Kidney glomerular epithelial cell (primary cell): ENCODE measurements around the gene EIF2S2.
"Not testable (repeated sequence)": the region's sequence is repeated elsewhere in the genome, so short reads cannot be mapped to it uniquely, and the experiment has no call there.

Experiments
- DNase-seq: peaks from one replicate; lab custom pipeline; 2025; lab: John Stamatoyannopoulos, UW

EIF2S2 gene, protein sequence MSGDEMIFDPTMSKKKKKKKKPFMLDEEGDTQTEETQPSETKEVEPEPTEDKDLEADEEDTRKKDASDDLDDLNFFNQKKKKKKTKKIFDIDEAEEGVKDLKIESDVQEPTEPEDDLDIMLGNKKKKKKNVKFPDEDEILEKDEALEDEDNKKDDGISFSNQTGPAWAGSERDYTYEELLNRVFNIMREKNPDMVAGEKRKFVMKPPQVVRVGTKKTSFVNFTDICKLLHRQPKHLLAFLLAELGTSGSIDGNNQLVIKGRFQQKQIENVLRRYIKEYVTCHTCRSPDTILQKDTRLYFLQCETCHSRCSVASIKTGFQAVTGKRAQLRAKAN

GRCh38 chr20:34111702-34112599 is at the start of gene EIF2S2:
EIF2S2 (minus strand) TSS chr20:34112243; CDS start chr20:34112110, 133 bp downstream.
- peak; percentile 91 for DNase-seq

- DNase-seq = not testable (repeated sequence)
Measured at GRCh38 chr20:34157697-34158096, 45.7 kb upstream of the EIF2S2 start.

DNA sequence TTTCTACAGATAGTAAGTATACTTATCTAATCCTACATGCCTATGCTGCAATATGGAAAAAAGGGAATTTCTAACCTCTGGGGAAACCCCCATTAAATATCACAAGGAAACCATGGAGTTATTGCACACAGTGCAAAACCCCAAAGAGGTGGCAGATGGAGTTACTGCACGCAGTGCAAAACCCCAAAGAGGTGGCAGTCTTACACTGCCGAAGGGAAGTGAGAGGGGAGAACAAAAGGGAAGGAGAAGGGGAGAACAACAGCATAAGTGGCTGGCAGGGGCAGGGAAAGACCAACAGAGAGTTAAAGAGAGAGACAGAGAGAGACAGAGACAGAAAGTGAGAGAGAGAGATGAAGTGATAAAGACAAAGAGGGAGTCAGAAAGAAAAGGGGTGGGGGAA is 43.8 kb upstream of the EIF2S2 start:
- no peak for DNase-seq

DNA sequence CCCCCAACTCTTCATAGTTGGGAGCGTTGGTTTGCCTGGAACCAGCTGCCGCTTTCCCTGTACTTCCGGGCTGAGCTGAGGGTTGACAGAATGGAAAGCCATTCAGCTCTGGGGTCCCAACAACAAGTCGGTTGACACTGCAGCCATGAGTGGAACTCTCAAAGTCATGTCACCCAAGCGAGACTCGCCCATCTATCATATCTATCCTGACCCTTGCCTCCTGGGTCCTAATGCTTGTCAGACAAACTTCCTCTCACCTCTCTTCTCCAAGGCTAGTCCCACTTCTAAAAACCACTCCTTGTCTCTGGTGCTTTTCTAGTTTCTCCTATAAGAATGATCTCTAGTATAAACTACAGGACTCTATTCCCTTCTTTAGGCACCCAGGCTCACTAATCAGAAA is 41.1 kb upstream of the EIF2S2 start:
- not testable (repeated sequence) for DNase-seq

DNA sequence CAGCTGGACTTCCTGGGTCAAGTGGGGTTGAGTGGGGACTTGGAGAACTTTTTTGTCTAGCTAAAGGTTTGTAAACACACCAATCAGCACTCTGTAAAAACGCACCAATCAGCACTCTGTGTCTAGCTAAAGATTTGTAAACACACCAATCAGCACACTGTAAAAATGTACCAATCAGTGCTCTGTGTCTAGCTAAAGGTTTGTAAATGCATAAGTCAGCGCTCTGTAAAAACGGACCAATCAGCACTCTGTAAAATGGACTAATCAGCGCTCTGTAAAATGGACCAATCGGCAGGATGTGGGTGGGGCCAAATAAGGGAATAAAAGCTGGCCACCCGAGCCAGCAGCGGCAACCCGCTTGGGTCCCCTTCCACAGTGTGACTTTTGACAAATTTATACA is 40.0 kb upstream of the EIF2S2 start:
- DNase-seq = not testable (repeated sequence)

GRCh38 chr20:34150306-34151000 is 38.4 kb upstream of the EIF2S2 start:
- DNase-seq = no peak

GRCh38 chr20:34145280-34145819 is 33.3 kb upstream of the EIF2S2 start:
- no peak for DNase-seq

DNA sequence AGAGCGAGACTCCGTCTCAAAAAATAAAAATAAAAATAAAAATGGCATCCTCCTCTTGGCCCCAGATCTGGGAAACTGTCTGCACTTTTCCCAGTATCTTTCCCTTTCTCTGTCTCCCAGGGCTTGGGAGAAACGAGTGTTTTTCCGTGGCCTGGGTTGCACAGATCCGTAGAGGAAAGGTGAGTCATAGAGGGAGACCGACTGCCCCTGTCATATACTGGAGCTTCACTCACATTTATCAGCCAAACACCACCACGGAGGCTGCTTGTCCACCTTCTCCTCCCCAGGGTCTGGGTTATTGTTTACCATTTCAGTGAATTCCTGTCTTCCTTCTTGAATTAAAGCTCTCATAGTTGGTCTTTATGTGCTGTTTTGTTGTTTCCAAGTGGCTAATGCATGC is 31.9 kb upstream of the EIF2S2 start:
- no peak for DNase-seq

- no peak for DNase-seq
Measured at GRCh38 chr20:34142121-34142520, 30.1 kb upstream of the EIF2S2 start.

GRCh38 chr20:34141293-34141692 is 29.2 kb upstream of the EIF2S2 start:
- DNase-seq = no peak

- DNase-seq = not testable (repeated sequence)
Measured at GRCh38 chr20:34135525-34136275, 23.7 kb upstream of the EIF2S2 start.

DNA sequence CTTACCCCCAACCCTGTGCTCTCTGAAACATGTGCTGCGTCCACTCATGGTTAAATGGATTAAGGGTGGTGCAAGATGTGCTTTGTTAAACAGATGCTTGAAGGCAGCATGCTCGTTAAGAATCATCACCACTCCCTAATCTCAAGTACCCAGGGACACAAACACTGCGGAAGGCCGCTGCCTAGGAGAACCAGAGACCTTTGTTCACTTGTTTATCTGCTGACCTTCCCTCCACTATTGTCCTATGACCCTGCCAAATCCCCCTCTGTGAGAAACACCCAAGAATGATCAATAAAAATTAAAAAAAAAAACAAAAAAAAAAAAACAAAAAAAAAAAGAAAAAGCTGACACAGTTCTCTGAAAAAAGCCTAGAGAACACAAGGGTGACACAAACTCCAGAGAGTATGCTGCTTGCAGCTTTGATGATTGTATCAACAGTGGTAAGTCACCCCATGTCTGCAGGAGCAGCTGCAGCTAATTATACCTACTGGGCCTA is 21.4 kb upstream of the EIF2S2 start:
- not testable (repeated sequence) for DNase-seq

GRCh38 chr20:34132943-34133342 is 20.9 kb upstream of the EIF2S2 start:
- not testable (repeated sequence) for DNase-seq

- DNase-seq = not testable (repeated sequence)
Measured at GRCh38 chr20:34132491-34132890, 20.4 kb upstream of the EIF2S2 start.

DNA sequence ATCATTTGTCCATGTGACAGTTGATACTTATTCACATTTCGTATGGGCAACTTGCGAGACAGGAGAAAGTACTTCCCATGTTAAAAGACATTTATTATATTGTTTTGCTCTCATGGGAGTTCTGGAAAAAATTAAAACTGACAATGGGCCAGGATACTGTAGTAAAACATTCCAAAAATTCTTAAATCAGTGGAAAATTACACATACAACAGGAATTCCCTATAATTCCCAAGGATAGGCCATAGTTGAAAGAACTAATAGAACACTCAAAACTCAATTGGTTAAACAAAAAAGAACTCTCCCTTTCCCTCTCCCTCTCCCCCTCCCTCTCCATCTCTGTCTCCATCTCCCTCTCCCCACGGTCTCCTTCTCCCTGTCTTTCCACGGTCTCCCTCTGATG is 19.4 kb upstream of the EIF2S2 start:
- no peak for DNase-seq

GRCh38 chr20:34129518-34130162 is 17.6 kb upstream of the EIF2S2 start:
- peak; percentile 40 for DNase-seq

- DNase-seq = no peak
Measured at GRCh38 chr20:34127792-34128191, 15.7 kb upstream of the EIF2S2 start.

GRCh38 chr20:34124469-34125249 is 12.6 kb upstream of the EIF2S2 start:
- no peak for DNase-seq

DNA sequence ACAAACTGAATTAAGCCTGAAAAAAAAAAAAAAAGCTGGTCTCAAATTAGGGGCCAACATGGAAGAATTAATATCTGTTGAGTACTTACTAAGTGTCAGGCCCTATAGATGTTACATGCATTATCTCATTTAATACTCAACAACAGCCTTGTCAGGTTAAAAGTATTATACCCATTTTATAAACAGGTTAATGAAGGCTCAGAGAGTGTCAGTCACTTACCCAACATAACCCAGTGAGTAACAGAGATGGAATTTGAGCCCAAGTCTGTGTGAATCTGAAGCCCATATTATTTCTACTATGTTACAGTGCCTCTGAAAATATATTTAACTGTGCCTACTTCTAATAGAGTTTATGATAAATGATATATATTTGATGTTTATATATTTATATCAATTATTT is 11.3 kb upstream of the EIF2S2 start:
- no peak for DNase-seq
